Activated CD8-positive, alpha-beta memory T cell treated with anti-CD3 and anti-CD28 coated beads, Interleukin-2, amount 50 U/mL, for 24 hours (primary cell): ENCODE data around the gene MCCC2.
"Not testable (repeated sequence)": the region's sequence is repeated elsewhere in the genome, so short reads cannot be mapped to it uniquely, and the experiment has no call there.

ENCODE experiments used
- DNase-seq: peaks from one replicate; pipeline ENCODE4 v3.0.0-alpha.2; 2020; ENCODE audit errors: extremely low read depth

Gene MCCC2

DNA sequence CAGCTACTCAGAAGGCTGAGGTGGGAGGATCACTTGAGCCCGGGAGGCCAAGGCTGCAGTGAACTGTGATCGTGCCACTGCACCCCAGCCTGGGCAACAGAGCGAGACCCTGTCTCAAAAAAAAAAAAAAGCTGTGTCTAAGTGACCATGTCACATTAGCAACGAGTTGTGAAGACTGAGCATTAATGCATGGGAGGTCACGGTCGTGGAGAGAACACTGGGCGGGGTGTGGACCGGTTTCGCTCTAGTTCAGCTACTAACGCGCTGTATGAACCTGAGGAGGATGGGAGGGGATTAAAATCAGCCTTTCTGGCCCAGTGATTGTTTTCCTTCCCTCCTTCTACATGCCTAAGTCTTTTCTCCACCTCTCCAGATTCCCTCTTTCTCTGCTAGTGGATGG lies 75.2 kb downstream of the MCCC2 start:
- no peak for DNase-seq

DNA sequence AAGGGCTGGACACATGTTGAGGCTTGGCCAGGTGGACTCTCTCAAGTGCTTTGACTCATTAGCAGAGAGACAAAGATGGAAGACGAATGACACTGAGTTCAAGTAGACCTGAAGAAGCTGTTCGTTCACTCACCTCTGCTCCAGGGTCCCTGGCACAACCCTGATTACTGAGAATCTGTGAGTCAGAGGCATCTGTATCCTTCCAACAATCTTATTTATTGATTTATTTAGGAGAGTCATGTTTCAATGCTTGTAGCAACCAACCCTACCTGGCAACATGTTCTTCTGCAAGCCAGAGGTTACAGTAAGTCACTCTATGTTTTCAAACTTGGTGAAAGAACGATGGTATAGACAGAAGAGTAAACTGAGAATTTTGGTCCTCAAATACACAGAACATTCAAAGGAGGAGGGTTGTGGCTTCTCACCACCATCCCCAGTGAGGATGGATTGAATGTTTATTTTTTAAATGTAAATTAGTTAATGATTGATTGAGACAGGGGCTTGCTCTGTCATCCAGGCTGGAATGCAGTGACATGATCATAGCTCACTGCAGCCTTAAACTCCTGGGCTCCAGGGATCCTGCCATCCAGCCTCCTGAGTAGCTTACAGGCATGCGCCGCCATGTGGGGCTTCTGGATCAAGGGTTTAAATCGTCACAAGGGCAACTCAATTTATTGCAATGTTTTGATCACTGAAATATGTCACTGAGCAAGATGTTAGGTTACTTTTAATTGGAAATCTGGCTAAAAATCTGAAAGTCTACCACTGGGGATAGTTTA lies 76.2 kb downstream of the MCCC2 start:
- DNase-seq = no peak

DNA sequence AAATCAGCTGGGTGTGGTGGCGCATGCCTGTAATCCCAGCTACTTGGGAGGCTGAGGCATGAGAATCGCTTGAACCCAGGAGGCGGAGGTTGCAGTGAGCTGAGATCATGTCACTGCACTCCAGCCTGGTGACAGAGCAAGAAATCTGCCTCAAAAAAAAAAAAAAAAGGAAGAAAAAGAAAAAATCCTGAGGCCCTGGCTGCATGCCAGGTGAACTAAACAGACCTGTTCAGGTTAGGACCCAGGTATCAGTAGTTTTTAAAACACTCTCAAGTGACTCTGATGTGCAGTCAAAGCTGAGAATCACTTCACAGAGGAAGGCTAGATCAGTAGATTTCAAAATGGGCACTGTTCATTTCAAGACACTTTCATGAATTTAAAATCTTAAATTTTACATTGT lies 77.5 kb downstream of the MCCC2 start:
- not testable (repeated sequence) for DNase-seq

DNA sequence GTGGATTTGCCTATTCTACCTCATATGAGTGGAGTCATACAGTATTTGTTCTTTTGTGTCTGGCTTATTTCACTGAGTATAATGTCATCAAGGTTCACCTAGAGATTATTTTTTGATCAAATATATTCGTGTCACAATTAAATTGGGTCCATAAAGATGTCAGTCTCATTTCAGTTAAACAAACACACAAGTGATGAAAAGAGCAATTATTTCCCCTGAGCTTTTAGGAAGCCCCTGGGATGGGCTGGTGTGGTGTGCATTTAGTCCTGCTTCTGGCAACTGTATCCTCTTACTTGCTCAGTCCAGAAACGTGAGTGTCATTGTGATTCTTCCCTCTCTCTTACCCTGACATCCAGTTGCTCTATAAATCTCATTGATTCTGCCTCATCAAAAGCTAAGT lies 79.2 kb downstream of the MCCC2 start:
- no peak for DNase-seq

DNA sequence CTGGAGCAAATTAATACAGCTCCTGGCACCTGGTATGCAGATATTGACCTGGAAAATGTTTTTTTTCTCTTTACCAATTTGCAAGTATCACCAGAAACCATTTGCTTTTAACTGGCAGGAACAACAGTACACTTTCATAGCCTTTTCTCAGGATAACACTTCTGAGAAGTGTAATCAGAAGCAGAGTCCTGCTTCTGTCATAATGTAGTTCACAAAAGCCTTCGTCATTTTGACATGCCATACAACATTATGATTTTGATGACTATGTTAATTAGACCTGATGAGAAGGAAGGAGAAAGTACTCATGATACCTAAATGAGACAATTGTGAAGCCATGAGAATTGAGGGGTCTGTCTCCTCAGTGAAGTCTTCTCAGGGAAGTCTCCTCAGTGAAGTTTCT lies 90.8 kb downstream of the MCCC2 start:
- DNase-seq = no peak

DNA sequence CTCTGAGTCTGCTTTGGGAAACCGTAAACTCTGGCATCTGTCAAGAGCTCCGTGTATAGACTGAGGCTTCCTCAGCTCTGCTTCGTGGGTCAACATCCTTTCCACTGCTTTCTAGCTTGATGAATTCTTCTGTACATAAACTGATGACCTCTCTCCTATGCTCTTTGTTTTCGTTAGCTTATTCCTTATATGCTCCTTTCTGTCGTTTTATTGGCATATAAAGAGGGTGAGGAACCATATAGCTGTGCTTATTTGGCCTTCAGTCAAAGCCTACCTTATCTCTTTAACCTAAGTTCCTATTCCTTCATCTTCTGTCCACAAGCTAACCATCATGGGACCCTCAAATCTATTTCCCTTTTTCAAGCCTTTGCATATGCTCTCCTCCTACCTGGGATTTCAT lies 92.6 kb downstream of the MCCC2 start:
- DNase-seq = no peak

DNA sequence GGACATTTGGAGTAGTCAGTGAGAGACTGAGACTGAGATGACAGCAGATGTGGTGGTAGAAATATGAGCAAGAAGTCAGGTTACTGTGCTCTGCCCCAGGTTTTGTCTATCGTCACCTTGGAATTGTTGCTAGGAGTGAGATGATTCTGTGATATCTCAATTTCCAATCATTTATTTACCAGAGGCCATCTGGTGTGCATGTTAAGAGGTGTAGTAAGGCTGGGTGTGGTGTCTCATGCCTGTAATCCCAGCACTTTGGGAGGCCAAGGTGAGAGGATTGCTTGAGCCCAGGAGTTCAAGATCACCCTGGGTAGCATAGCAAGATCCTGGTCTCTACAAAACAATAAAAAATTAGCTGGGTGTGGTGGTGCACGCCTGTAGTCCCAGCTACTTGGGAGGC lies 93.4 kb downstream of the MCCC2 start:
- DNase-seq = no peak

DNA sequence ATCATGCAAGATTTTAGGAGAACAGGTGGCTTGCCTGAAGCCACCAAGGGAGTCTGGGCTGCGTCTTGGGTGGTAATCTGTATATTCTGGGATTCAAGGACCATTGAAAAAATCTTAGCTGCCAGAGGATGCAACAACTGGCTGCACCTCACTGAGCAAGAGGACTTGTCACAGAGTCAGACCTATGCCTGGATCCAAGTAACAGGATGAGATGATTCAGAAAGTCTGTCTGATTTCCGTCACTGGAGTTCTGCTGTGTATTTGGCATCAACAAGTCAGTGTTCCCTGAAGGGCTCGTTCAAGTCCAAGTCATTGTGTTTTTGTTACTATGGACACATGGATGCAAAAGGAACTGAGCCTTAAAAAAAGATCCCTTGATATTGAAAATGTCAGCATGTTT lies 94.2 kb downstream of the MCCC2 start:
- no peak for DNase-seq

DNA sequence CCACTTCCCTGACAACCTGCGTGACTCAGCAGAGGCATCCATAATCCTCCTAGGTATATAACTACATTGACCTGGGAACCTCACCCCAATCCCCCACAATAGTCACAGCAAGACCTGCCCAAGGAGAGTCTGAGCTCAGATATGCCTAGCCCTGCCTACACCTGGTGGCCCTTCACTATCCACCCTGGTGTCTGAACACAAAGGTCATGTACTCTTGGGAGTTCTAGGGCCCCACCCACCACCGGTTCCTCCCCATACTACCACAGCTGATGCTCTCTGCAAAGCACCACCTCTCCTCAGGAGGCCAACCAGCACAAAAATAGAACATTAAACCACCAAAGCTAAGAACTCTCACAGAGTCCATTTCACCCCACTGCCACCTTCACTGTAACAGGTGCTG lies 97.2 kb downstream of the MCCC2 start:
- no peak for DNase-seq

DNA sequence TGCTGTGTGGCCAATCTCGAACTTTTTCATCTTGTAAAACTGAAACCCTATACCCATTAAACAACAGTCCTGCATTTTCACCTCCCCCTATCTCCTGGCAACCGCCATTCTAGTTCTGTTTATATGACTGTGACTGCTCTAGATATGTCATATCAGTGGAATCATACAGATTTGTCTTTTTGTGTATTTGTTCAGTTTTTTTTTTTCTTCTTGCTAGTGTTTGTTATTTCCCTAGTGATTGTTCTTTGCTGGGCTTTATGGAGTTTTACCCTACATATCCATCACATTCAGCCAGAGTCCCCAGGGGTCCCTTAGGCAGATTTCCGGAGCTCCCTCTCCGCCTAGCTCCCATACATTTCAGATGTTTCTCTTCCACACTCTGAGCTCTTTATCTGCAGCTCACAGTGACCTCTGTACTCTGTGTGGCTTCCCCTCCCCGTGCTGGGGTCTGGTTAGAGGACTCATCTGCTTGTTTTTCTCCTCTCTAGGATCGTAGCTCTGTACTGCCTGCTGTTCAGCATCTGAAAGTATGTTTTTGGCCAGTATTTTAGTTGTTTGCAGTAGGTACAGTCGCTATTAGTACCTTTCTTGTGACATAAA lies 106.8 kb downstream of the MCCC2 start:
- no peak for DNase-seq

DNA sequence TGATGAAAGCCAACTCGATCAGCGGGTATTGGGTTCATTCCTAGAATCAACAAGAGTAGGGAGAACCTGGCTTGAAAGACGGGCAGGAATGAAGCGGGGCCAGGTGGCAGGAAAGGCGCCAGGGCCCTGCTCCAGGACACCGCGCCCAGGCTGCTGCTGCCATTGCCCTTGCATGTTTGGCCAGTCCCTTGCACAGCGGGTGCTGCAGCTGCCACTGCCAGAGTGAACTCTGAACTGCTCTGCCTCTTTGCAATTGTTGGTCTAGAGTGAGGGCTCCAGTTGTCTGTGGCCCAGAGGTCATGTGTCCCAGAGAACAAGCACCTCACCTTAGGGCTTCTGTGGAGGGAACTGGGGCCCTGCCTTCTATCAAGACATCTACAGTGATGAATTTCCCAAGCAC lies 107.9 kb downstream of the MCCC2 start:
- DNase-seq = no peak

DNA sequence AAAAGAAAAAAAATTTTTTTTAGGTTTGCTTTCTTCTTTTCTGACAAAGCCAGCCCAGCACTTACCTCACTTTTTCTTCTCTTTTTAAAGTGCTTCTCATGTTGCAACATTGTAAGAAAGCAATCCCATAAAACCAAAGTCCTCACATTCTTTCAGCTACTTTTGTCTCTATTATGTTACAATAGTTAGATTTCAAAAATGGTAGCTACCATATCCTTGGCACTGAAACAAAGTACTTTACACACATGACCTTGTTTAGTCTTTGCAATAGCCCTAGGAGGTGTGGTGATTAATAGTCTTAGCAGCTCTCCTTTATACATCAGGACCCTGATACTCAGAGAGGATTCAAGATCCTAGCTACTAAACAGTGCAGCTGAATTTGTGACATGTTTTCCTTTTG lies 108.5 kb downstream of the MCCC2 start:
- DNase-seq = no peak

DNA sequence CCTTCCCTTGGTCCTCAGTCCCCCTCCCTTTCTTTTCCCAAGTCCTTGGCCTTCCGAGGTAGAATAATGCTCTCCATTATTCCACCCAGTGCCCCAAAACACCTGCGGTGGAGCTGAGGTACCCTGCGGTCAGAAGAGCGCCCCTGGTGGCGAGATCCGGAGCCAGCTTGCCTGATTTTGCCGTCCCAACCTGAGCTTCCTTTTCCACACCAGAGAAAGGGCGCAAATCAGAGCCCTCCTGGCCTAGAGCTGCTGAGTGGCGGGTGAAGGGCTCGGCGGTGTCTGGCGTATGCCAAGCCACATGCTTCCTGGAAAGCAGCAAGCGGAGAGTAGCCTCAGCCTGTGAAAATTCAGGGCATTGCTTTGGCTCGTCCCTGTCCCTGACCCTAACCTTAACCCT lies 110.8 kb downstream of the MCCC2 start:
- DNase-seq = no peak

DNA sequence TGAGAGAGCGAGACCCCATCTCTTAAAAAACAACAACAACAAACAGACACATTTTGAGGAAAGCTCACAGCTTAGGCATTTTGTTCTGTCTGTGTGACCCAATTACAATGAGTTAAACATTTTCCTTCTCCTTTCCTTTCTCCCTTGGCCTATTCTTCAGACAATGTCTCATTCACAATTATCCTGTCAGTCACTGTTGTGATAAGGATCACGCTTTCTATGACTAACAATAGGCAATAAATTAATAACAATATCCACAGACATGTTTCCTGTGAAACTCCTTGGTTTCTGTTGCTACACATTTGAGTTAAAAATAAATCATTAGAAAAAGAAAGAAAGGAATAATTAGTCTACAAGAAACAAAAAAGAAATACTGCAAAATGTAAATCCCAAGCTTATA lies 112.1 kb downstream of the MCCC2 start:
- DNase-seq = no peak

DNA sequence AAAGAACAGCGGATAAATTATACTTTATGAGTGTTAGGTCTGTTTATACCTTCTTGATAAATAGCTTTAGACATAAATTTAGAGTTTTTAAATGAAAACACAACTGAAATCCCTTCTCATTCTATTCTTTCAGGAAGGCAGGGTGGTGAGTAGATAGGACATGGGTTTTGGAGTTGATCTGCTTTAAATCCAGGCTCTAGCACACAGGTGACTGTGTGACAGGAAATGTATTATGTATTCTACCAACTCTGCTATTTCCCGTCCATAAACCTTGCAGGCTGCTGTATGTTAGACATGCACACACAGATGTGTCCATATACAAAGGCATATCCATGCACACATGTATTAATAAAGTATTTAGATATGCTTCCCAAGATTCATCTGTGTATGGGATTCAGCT lies 112.6 kb downstream of the MCCC2 start:
- no peak for DNase-seq

DNA sequence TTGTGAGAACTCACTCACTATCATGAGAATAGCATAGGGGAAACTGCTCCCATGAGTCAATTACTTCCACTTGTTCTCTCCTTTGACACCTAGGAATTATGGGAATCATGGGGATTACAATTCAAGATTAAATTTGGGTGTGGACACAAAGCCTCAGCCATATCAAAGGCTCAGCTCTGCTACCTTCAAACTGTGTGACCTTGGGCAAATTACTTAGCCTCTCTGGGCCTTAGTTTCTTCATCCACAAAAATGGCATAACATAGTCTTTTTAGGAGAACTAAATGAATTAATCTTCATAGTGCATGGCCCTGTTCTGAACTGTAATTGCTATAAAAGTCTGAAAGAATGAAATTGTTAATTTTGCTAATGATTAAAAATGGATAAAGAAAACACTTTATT lies 113.7 kb downstream of the MCCC2 start:
- no peak for DNase-seq

DNA sequence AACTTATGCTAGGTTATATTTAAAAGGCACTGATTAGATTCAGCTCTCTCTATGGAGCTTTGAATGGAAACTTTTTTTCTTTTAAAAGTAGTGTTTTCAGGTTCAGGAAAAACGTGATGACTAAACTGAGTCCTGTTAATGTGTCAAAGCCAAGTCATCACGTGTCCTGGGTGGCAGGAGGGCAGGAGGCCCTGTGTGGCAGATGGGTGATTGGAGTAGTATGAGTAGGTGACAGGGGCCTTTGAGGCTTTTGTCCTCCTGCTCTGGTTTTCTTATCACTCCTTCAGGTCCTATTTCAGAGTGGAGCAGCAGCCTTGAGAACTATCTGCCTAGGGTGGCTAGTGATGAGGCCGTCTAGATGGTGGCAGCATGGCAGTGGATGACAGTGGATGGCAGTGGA lies 114.3 kb downstream of the MCCC2 start:
- DNase-seq = no peak

DNA sequence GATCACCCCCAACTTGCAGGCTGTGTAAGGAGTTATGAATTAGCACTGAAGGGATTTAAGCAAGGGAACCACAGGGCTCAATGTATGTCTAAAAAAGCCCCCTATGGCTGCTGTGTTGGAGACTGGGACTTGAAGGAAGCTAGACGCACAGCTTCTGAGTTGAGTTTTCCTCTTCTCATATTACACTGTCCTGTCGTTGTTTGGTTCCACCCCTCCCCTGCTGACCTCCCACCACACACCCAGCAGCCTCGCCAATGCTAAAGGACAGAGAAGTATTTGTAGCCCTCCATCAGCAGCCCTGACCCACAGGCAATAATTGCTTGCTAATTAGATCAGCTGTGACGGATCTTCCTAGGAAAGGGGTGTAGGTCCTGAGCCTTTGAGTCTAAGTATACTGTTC lies 116.8 kb downstream of the MCCC2 start:
- no peak for DNase-seq

DNA sequence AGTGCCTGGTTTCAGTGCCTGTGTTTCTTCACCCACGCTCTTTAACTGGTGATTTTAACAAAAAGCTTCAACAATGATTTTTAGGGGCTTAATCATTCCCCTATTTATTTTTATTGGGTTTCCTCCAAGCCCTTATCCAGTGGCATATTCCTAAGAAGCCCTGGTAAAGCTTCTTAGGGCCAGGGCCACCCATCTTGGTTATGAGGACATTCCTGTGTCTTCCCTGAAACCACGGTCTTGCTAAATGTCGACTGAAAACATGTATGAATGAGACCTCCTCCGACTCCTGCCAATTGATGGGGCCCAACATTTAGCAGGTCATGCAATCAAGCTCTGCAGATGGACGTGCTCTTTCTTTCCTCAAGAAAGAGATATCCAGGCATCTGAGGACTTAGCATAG lies 118.3 kb downstream of the MCCC2 start:
- DNase-seq = no peak

DNA sequence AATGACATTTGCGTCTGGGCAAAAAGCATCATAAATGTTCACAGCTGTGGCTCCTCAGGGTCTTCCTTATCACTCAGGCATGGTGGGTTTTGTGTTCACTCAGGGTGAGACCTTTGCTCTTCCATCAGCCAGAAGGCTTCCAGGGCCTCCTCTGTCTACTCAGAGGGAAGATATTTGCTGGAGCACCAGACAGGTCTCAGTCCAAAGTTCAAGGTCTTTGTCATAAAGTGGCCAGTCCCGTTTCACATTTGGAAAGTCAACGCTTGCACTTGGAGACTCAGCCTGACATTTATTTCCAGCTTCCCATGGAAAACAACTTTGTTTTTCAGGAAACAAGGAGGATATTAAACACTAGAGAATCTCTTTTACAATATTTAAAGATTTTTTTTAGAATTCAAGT lies 119.8 kb downstream of the MCCC2 start:
- DNase-seq = no peak
